Astrocyte of the hippocampus (primary cell): Measurements from ENCODE around the gene DDX31.

ENCODE experiments used
- DNase-seq: peaks from one replicate; pipeline ENCODE4 v3.0.0; 2011; ENCODE audit warnings: low read depth, low spot score

Gene DDX31

DNA sequence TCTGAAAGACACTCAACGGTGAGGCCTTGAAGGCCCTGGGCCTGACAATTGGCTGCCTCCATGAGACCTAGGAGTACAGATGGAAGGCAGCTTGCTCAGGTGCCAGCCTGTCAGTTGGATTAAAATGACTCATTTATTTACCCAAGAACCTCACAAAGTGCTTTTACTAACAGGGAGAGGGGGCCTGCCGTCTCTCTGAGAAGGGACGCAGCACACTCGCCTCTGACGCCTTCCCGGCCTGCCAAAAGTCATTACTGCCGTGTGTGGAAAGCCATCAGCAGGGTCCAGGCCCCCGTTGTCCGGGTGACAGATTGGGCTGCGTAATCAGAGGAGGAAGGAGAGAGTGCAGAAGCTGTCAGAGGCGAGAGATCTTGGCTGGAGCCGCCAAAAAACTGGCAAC, 32.4 kb downstream of the DDX31 start:
- peak; percentile 43 for DNase-seq

DNA sequence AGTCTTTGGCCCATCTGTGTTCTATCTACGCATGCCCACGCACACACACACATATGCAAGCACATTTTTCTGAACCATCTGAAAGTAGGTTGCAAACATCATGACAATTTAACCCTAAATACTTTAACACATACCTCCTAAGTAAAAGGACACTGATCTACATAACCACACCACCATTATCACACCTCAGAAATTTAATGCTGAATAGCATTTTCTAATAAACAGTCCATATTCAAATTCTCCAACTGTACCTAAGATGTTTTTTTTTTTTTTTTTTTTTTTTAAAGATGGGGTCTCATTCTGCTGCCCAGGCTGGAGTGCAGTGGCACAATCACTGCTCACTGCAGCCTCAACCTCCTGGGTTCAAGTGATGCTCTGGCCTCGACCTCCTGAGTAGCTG, 35.5 kb downstream of the DDX31 start:
- DNase-seq, result no peak

DNA sequence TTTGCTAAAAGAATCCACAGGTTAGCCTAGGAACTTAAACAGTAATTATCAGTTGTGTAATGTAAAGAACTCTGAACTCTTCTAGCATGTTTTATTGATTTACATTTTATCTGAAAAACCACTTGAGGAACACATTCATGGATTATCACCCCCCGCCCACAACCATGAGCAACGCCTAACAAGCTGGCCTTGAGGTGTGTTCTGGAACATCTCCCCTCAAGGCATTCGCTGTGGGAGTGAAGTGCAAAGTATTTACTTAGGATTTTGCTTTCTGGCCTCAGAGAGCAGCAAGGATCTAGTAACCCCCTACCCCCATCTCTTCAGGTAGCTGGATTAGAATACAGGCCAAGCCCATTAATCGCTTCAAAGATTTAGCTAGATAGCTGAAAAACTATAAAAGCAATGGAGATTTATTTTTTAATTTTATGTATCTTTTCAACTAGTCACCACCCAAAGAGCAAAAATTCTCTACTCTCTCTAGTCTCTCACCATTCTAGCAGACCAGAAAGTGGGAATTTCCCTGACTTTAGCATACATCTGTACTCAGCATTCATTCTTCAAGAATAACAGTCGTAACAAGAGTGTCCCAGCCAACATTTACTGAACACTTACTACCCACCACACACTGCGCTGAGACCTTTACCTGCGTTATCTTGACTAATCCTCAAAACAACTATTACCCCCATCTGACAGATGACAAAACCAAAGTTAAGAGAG, 37.2 kb downstream of the DDX31 start:
- DNase-seq, result no peak

DNA sequence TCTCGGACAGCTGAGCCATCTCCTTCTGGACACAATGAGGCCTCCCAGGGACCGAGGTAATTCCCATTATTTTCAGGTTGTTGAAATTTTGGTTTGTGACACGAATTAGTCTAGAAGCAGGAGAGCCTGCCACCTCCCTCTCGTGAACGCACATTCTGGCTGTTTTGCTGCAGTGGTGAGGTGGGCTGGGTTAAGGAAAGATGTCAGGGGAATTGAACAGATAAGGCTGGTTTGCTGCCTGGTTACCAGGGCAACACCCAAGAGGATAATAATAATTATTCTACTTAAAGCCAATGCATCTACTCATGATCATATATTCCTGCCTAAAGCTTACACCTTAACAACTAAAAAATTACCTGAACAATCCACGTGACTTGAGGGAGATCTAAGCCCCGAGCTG, 38.1 kb downstream of the DDX31 start:
- no peak for DNase-seq

DNA sequence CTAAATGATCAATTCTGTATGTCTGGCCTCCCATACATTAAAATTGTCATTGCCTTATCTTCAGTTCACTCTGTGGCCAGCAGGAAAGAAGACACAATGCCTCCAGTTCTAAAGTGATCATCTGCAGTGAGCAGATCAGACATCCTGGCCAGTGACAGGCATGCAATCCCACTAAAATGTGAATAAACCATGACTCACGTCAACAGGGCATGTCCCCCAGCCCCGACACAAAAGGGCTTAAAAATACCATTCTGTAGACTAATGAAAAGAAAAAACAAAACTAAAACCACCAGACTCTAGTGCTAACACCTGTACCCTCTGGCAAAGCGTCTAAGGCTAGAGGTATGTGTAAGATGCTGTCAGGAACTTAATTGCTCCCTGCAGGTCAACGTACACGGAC, 38.5 kb downstream of the DDX31 start:
- DNase-seq, result peak; percentile 81

DNA sequence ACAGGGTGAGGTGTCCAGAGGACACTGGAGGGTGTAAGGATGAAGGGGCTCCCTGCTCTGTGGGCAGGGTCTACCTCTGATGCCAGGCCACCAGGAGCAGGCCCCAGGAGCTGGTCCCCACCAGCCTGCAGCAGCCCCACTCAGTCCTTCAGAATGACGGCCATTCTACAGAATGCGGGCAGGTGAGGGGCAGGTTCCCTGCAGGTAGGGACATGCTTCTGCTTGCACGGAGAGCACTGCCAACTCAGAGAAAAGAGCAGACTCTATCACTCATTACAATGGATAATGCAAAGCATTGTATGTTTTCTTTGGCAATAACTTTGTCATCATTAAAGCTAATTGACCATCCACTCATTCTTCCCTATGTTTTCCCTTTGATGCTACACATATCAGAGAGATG, 39.0 kb downstream of the DDX31 start:
- no peak for DNase-seq

DNA sequence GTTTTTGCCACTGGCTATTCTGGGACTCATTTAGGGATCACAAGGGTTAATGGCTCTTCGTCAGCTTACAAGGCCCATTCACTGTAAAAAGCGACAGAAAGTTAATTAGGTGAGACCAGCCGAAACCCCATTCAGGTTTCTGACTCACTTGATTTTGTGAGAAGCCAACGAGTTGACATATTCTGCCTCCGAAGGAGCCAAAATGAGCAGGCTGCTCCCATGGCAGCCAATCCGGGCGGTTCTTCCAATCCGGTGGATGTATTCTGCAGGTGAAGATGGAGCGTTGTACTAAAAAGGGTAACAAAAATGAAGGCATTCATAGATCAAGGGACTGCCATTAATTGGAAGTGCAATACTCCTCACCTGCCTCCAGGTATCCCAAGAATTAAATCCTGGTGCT, 39.7 kb downstream of the DDX31 start:
- no peak for DNase-seq

DNA sequence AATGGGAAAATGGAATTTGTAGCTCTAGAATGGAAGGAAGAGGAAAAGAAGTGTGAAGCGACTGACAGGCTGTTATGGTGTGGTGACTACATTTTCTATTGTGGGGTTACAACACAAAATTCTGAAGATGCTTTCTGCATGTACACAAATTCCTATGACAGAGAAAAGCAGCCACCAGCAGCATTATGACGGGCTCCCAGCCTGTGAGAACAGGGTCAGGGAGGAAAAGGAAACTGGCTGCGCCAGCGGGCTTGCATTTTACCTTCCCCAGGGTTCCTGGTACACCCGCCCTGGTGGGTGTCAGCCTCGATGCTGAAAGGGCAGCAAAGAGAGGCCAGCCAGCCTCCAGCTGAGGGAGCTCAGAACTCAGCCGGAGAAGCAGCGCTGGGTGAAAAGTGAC, 41.0 kb downstream of the DDX31 start:
- DNase-seq, result no peak

DNA sequence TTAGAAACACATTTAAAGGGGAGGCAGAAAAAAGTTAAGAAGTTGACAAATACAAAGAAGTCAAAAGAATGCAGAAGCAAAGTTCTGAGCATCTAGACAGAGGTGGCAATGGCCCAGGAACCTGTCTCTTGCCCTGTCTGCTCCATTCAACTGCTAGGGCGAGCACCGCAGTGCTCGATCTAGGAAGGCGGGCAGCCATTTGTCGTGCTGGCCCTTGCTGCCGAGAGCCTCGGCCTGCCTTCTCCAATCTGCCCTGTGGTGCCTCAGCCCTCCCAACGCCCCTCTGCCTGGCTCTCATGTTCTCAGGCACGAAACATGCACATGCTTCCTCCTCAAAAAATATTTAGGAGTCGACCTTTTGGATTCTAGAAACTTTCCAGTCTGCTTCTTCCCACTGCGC, 42.2 kb downstream of the DDX31 start:
- DNase-seq, result no peak

DNA sequence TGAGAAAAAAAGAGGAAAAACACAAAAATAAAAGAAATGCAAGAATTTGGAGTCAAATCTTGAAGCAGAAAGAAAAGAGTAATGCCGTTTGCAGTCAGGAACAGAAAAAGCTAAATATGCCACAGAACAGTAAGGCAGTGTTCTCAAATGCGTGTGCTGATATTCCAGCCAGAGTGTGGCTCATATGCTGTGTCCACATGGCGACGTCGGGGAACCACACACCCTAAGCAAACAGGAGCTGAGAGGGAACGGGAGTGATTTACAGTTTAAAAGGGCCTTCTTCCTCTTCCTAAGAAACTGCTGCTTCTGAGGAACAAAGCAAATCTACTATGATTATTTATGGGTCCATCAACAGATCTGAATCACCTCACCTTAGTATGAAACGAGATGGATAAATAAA, 42.7 kb downstream of the DDX31 start:
- no peak for DNase-seq

DNA sequence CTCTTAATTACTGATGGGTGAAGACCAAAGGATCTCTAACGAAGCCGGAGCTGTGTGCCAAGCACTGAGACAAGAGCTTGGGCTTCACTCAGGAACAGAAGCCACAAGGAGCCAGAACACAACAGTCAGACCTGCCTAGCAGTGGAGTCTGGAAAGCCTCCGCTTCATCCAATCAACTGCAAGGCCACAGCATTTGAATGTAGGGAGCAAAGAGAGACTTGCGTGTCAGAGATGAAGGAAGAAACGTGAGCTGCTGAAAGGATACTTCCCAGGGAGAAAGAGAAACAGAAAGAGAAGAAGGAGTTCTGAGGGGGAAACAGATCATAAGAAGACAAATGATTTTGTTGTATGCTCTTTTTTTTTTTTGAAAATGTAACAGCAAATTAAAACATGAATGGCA, 43.5 kb downstream of the DDX31 start:
- DNase-seq, result no peak

DNA sequence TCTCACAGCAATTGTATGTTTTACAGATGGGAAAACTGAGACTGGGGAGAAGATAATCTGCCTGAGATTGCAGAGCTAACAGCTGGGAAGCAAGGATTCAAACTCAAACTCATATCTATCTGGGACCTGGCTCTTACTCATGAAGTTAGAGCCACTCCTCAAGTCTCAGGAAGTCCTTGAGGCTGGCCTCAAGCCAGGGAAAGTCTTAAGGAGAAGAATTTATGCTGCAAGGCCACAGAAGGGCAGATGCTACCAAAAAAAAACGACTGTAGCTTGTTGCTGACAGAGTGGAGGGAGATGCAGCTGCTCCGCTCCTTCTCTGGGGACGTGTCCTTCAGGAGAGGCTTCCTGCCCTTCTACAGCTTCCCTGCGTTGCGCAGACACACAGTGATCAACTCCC, 47.6 kb downstream of the DDX31 start:
- peak; percentile 37 for DNase-seq

DNA sequence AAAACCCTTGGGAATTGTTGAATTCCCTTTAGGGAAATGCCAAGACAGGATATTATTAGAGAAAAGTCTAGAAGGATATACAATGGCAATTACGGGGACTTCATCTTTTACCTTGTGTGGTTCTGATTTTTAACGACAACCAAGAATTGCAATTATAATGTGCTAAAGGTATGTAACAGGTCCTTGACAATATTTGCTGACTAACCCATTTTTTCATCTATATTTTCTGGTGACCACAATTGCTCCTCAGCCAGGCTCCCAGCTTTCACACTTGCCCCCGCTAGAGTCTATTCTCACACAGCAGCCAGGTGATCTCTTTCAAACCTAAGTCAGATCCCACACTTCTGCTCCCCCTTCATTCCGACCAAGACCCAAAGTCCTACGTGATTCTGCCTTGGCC, 53.1 kb downstream of the DDX31 start:
- no peak for DNase-seq

DNA sequence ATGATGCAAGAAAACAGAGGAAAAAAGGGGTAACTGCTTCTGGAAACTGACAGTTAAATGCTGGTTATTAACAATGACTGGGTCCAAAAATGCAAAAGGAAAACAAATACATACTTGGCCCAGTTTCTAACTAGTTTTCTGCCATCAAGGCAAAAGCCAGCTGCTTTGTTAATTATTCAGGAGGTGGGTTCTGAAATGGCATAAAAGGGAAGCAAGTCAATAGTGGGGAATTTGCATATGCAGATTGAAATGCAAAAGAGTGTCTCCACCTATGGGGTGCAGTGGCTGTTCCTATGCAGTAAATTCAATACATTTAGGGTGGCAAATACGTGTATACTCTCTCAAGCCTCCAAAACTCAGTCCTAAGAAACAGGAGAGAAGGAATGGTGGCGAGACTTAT, 54.0 kb downstream of the DDX31 start:
- DNase-seq, result no peak

DNA sequence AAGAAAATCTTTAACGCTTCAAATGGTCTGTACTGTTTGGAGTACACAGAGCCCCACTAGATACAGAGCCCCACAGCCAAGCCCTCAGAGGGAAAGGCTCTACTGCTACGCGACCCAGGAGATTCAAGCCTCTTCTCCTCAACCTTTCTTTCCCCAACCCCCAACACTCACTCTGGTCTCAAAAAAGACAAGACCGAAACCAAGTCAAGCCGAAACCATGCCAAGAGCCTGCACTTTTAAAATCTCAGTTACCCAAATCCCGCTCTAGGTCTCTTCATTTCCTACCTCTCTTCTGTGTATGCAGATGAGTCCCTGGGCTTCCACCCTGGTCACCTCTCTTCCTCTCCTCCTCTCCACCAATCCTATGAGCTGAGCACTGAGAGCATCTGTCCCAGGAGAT, 55.5 kb downstream of the DDX31 start:
- no peak for DNase-seq

DNA sequence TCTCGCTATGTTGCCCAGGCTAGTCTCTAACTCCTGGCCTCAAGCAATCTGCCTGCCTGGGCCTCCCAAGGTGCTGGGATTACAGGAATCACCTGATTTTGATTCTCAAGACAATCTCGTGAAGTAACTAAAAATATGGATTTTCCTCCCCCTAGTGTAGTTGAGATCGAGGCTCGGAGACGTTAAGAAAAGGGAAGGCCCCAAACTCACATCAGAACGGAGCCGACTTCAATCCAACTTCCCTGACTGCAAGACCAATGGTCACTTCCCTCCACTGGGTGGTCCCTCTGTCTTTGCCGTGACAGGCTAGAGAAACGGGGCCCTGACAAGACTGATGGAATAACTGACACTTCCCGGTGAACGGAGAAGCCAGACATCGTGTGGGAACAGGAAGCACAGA, 59.1 kb downstream of the DDX31 start:
- DNase-seq, result no peak

DNA sequence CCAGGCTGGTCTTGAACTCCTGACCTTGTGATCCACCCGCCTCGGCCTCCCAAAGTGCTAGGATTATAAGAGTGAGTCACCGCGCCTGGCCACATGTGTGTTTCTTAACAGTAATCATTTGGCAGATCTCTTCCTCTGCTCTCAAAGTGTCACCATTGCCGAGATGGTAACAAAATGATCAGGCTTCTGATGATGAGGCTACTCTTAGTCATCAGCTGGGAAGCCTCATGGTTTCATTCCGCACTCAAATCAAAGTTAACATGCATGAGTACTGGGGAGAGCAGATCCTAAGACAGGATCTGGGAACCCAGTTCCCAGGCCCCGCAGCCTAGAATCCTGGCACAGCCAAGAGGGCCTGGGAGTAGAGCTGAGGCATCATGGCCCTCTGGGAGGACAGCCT, 60.0 kb downstream of the DDX31 start:
- DNase-seq, result peak; percentile 61

DNA sequence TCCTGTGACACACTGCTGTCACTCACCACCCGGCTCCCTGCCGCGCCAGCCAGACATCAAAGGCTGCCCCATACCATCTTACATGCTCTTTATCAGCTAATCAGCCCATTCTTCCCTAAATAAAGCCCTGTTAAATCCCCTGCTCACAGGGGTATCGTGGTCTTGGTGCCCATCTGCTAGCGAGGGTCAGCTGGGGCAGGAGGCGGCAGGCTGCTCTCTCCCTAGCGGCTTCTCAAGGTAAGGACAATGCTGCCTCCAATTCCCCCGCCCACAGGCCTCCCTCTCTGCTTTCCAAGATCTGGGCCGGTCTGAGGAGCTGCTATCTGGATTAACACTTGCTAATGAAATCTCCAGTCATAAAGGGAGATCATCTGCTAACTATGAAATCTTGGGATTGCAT, 60.6 kb downstream of the DDX31 start:
- DNase-seq, result no peak

DNA sequence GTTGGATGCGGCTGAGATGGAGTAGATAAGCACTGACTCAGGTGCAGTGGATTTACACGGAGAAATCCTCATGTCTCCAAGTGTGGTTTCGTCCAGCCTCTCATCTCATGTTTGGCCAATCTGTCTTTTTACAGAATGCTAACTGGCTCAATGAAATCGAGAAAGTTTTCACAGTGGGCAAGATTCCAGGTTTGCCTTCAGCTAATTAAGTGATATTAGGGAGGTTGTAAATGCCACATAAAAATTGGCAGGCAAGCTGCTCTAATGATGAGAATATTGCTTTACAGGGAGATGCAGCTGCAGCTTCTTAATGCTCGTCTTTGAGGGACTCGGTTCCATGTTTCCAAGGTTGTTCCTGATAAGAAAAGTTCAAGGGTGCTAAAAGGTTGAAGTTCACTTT, 63.7 kb downstream of the DDX31 start:
- no peak for DNase-seq

DNA sequence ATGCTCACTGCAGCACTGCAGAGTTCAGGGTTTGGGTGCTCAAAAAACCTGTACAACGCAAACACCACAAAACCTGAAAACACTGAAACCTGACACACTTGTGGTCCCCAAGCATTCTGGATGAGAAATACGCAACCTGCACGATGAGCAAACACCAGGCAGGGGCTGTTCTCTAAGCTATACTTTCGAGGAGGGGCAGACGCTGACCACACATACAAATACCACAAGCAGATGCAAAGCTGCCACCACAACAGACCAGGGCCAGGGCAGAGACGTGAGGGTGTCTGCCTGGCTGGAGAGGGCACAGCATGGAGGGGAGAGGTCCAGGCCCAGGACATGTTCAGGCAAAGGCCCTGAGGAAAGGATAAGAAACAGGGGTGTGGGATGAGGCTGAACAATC, 64.4 kb downstream of the DDX31 start:
- no peak for DNase-seq

DNA sequence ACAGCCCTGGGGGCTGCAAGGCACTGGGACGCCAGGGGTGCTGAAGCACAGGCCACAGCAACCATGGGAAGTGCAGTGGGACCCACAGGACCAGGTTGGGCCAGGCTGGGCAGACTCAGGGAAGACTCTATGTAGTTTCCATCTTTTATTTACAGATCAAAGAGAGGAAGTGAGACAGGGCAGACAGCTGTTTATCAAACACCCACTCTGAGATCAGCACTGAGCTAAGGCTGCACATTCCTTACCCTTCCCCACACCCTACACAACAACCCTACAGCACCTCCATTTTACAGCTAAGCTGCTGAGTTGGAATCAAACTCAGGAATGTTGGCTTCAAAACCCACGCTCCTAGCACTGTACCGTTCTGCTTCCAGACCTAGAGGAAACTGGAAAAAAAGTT, 67.6 kb downstream of the DDX31 start:
- DNase-seq, result peak; percentile 31

DNA sequence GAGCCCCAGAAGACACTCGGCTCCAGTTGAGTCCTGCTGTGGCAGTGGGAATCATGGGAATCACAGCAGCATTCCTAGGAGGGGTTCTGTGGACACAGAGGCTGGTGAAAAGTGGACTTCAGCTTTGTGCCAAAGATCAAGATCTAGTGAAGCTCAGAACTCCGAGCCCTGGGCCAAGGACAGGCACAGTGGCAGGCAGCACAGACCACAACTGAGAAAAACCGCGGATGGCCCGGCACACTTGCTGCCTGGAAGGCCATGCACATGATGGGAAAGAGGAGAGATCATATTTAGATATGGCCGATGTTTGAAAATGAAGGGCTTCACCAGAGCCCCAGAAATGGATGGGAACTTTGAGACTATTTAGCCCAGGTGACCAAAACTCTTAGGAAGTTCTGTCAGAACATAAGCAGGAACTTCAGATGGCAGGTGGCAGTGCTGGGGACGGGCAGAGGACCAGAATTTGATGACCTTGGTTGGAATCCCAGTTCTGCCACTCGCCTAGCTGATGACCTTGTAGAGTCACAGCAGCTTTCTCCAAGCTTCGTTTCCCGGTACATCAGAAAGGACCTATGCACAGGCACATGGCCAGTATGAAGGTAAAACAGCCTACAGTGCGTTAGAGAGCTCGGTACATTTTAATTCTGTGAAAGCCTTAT, 69.3 kb downstream of the DDX31 start:
- DNase-seq, result no peak

DNA sequence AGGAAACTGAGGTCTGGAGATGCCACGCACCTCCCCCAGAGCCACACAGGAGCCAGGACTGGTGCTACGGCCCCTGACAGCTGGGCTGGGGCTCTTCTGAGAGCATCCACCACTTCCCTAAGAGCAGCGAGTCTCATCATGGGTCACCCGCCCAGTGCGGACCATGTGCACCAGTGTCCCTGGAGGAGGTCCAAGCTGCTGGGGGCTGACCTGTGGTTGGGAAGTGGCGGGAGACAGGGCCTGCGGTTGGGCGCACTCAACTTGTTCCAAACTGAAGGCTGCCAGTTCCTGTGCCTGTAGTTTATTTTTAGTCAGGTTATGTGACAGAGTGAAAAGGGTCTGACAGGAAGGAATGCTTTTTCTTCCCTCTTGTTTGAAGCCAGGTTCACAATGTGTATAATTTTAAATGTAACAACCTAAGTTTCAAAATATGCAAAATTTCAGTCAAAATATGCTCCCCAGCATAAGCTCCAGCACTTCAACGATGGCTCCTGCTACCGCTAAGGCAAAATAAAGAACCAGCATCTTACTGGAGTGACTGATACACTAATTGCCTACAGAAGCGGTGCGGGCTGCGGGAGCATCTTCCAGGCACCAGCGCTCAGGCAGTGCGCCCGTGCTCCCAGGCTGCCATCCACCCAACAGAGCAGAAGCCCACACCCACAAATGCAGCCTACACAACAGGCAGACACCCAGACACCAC, 72.6 kb downstream of the DDX31 start:
- DNase-seq, result peak; percentile 74
